NCI-H774 (cell line): ENCODE measurements around the gene PHACTR1.
A peak's percentile ranks its signal among the peaks of the same experiment; 100 is the strongest.
"Not testable (repeated sequence)": the region's sequence is repeated elsewhere in the genome, so short reads cannot be mapped to it uniquely, and the experiment has no call there.

Source experiments
- DNase-seq: peaks from one replicate; lab custom pipeline; 2025; lab: John Stamatoyannopoulos, UW

The PHACTR1 gene

GRCh38 chr6:13315896-13316295 lies 599.3 kb downstream of the PHACTR1 start:
- no peak for DNase-seq

GRCh38 chr6:13318821-13319220 lies 602.3 kb downstream of the PHACTR1 start:
- DNase-seq = no peak

DNA sequence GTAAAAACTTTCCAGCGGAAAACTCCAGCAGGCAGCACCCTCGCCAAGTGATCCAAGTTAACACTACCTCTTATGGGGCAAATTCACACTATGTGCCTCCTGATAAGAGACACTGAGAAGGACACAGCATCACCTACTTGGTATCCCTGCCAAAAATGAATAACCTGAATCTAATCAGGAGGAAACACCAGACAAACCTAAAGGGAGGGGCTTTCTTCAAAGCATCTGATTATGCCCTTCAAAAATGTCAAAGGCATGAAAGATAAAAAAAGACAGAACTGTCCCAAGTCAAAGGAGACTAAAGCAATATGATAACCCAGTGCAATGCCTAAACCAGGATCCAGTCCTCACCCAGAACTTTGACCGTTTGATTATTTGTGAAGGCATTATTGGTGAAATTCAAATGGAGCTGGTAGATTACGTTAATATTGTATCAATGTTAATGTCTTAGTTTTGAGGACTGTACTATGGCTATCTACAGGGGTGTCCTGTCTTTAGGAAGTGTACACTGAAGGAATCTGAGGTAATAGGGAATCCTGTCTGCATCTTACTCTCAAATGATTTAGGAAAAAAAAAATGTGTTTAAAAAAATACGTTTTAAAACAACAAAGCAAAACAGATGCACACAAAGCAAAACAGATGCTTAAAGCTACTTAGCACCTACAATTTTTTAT lies 603.5 kb downstream of the PHACTR1 start:
- no peak for DNase-seq

DNA sequence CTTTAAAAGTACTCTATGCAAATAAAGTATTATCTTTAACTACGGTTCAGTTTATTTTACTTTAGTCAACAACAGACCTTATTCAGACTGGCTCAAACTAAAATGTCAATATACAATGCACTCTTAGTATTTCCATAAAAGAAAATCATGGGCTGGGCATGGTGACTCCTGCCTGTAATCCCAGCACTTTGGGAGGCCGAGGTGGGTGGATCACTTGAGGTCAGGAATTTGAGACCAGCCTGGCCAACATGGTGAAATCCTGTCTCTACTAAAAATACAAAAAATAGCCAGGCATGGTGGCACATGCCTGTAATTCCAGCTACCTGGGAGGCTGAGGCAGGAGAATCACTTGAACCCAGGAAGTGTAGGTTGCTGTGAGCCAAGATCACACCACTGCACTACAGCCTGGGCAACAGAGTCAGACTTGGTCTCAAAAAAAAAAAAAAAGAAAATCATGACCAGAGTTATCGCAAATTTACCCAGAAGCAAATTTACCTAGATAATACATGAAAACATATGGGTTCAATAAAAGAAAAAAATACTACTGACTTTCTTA lies 609.5 kb downstream of the PHACTR1 start:
- not testable (repeated sequence) for DNase-seq

DNA sequence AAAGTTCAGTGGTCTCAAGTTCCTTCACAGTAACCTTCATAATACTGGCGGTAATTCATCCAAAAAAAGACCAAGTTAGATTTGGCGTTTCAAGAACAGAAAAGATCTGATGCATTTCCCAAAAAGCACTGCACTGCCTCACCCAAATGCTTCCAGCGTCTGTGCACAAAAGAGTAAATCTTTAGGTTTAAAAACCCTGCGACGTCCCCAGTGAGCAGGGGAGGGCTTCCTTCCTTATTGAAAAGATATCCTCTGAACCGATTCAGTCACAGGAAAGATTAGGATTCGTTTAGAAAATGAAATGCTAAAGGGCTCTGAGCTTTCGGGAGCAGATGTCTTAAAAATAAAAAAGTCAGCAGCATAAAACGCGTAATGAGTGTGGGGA lies 611.1 kb downstream of the PHACTR1 start:
- DNase-seq = no peak

GRCh38 chr6:13328076-13328874 lies 611.7 kb downstream of the PHACTR1 start, which contains the start of gene TBC1D7:
TBC1D7 (minus strand) TSS chr6:13328537; CDS start chr6:13326898, 1,639 bp downstream.
- peak; percentile 86 for DNase-seq

DNA sequence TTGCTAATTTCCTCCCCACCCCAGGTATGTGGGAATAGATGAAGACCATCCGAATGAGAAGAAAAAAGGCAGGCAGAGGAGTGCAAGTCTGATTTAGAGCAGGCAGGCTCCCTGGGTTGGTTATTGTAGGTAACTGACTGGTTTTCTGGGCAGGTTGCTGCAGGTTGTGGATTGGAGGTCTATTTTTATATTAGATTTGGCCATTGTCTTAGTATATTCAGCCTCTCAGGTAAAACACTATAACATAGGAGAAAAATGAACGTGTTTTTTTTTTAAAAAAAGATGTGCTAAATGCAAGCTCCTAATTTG lies 612.3 kb downstream of the PHACTR1 start:
- DNase-seq = no peak

- peak; percentile 6 for DNase-seq
Observed at GRCh38 chr6:13331516-13332348, 615.2 kb downstream of the PHACTR1 start.

DNA sequence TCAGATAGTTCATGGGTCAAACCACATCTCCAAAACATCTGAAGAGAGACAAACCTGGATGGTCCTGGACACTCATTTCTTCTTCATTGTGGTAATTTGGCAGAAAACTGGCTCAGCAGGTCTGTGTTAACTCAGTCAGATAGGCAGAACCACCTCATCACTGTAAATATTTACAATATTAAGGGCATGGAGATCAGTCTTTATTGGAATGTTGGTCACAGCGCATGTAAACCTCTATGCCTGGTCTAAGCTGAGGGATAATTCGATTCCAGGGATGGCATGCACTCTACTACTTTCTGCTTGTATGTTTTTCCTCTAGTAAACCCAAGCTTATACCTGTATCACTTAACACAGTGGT lies 615.8 kb downstream of the PHACTR1 start:
- DNase-seq = no peak

GRCh38 chr6:13334953-13335352 lies 618.4 kb downstream of the PHACTR1 start:
- DNase-seq = no peak

DNA sequence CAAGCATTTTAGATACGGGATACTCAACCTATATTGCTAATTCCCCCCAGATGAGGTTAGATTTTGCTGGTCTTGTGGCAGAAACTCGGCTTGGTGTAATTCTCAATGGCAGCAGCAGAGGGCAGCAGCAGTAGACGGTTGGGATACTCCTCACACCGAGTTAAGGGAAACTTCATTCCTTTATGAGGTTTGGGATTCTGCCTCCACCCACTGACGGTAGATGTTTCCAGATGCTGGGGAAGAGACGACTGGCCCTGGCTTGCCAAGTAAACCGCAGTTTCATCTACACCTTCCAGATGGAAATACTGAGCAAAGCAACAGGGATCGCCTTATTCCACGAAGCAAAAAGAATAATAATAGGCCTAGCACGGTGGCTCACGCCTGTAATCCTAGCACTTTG lies 620.0 kb downstream of the PHACTR1 start:
- DNase-seq = peak; percentile 45

DNA sequence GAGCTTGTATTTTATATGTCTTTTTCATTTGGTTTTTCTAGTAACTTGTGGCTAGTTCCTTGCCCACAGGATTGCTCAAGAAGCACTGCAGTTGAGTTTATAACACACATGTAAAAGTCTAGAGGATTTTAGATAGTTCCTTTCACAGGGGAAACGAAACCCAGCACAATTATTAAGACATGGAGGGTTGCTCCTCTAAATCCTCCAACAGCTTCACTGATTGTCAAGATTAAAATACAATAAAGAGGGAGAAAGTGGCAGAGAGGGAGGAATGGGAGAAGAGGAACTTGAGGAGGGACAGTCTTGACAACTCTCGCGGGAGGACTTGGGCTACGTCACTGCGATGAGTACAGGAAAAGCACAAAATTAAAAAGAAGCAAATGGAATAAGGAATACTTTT lies 621.5 kb downstream of the PHACTR1 start:
- DNase-seq = no peak
